Measurements from ENCODE around the gene SSTR3.

Gene SSTR3

GRCh38 chr22:37209140-37209845 lies 3.0 kb downstream of the SSTR3 start:
- Histone ChIP-seq H3K4me3 (replicated peaks; ENCODE audit: insufficient read depth, low read length) (no peak overlapping the region), H3K27me3 (ENCODE audit: insufficient read depth, poor library complexity, severe bottlenecking) (no peaks in the 10 kb centered on the region), H3K27ac (replicated peaks) (no peak overlapping the region)
- TF ChIP-seq CTCF (IDR thresholded peaks at IDR 0.05; ENCODE audit: insufficient read depth, low read length): no peak
- no peak for TF ChIP-seq GABPA (IDR thresholded peaks at IDR 0.05; ENCODE audit: low read depth)
- DNase-seq (ENCODE audit: low read depth in 1 of 2, low spot score in 1 of 2): no peak

DNA sequence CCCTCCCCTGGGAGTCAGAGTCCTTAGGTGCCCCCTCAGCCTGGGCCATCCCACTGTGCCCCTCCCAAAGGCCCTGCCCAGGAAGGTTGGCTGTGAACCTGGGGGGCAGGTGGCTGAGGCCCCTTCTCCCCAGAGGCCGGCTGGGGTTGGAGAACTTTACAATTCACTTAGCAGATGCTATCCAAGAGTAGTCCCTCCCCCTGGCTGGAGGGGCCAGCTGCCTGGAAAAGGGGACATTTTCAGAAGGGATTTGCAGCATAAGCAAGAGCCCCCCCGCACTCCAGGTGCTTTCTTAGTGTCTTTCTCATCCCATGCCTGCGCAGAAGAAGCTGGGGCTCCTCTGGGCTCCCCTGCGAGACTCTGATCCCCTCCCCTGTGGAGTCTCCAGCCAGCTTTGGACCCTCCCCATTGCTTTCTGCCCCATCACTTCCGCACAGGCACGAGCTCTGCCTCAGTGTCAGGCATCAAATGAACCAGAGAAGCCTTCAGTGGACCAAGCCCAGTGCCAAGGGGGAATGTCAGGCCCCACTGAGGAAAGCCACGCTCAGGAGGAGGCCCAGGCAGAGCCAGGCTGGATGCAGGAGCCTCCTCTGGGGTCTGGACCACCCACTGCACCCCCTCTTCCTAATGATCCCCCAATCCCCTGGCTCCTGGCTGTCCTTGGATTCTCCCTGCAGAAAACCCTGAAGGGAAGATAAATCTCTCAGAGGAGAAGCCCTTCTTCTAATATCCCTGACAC lies 3.7 kb downstream of the SSTR3 start:
- TF ChIP-seq REST (IDR thresholded peaks at IDR 0.05; ENCODE audit: insufficient replicate concordance, low read depth) (no peak), CTCF (IDR thresholded peaks at IDR 0.05; ENCODE audit: insufficient read depth, low read length) (no peak), SPI1 (IDR thresholded peaks at IDR 0.05; ENCODE audit: borderline replicate concordance, low read depth) (no peak), GABPA (IDR thresholded peaks at IDR 0.05; ENCODE audit: low read depth) (no peak), POLR2AphosphoS5 (IDR thresholded peaks at IDR 0.05; ENCODE audit: low read depth) (no peak)
- no peaks in the 10 kb centered on the region for H3K27me3 ChIP-seq (ENCODE audit: insufficient read depth, poor library complexity, severe bottlenecking)
- no peak for DNase-seq (ENCODE audit: low read depth in 1 of 2, low spot score in 1 of 2)
- no peak overlapping the region for H3K4me3 ChIP-seq (replicated peaks; ENCODE audit: insufficient read depth, low read length)
- no peak overlapping the region for H3K27ac ChIP-seq (replicated peaks)

- no peak overlapping the region for H3K4me3 ChIP-seq (replicated peaks; ENCODE audit: insufficient read depth, low read length)
- DNase-seq (ENCODE audit: low read depth in 1 of 2, low spot score in 1 of 2): no peak
- TF ChIP-seq REST (IDR thresholded peaks at IDR 0.05; ENCODE audit: insufficient replicate concordance, low read depth) (no peak), SPI1 (IDR thresholded peaks at IDR 0.05; ENCODE audit: borderline replicate concordance, low read depth) (no peak), GABPA (IDR thresholded peaks at IDR 0.05; ENCODE audit: low read depth) (no peak), POLR2AphosphoS5 (IDR thresholded peaks at IDR 0.05; ENCODE audit: low read depth) (no peak), CTCF (IDR thresholded peaks at IDR 0.05; ENCODE audit: insufficient read depth, low read length) (no peak)
- H3K27me3 ChIP-seq (ENCODE audit: insufficient read depth, poor library complexity, severe bottlenecking): no peaks in the 10 kb centered on the region
- no peak overlapping the region for H3K27ac ChIP-seq (replicated peaks)
Measured at GRCh38 chr22:37207981-37208380, 4.3 kb downstream of the SSTR3 start.

Measured in HL-60 (cell line).